Neural progenitor cell (in vitro differentiated cells): ENCODE measurements around the gene SPATA22. TPM values are rescaled to one million over a fixed set of nuclear protein-coding genes. Genes with fewer than 3 reads are reported as not detected.

Experiments
- DNase-seq: peaks from one replicate; pipeline ENCODE4 v3.0.0-alpha.2; 2016; ENCODE audit warnings: low spot score
- H2AFZ ChIP-seq: fragments of 200-600 bp; sonication (generic); replicated peaks from 2 replicates; pipeline ENCODE4 v1.6.1; 2016; ENCODE audit warnings: antibody characterized with exemption
- H3F3A ChIP-seq: fragments of 200-600 bp; sonication (generic); 2 replicates; pipeline ENCODE4 v1.6.1; 2016; ENCODE audit warnings: antibody characterized with exemption, low read depth
- H3K27ac ChIP-seq: fragments of 200-600 bp; sonication (generic); 2 replicates; pipeline ENCODE4 v1.5.1; 2016; ENCODE audit warnings: mild to moderate bottlenecking
- H3K27me3 ChIP-seq: fragments of 200-600 bp; sonication (generic); 2 replicates; pipeline ENCODE4 v1.6.1; 2016; ENCODE audit warnings: mild to moderate bottlenecking, moderate library complexity
- H3K36me3 ChIP-seq: fragments of 200-600 bp; sonication (generic); 2 replicates; pipeline ENCODE4 v1.5.1; 2016
- H3K4me1 ChIP-seq: fragments of 200-600 bp; sonication (generic); 2 replicates; pipeline ENCODE4 v1.6.1; 2016; ENCODE audit warnings: mixed run types
- H3K4me2 ChIP-seq: fragments of 200-600 bp; sonication (generic); 2 replicates; pipeline ENCODE4 v1.6.1; 2016
- H3K4me3 ChIP-seq: fragments of 200-600 bp; sonication (generic); 2 replicates; pipeline ENCODE4 v1.5.1; 2016
- H3K79me2 ChIP-seq: fragments of 200-600 bp; sonication (generic); 2 replicates; pipeline ENCODE4 v1.6.1; 2016; ENCODE audit warnings: low read depth
- H3K9ac ChIP-seq: fragments of 200-600 bp; sonication (generic); 2 replicates; pipeline ENCODE4 v1.6.1; 2016
- H3K9me3 ChIP-seq: fragments of 200-600 bp; sonication (generic); 2 replicates; pipeline ENCODE4 v1.5.1; 2016; ENCODE audit warnings: low read depth
- H4K20me1 ChIP-seq: fragments of 200-600 bp; sonication (generic); 2 replicates; pipeline ENCODE4 v1.6.1; 2016; ENCODE audit warnings: low read depth
- H3K27ac Mint-ChIP-seq: 3 replicates; pipeline ENCODE4 v1.8.0; 2021; ENCODE audit warnings: mixed read lengths
- H3K27me3 Mint-ChIP-seq: 2 replicates; pipeline ENCODE4 v1.8.0; 2022; ENCODE audit warnings: low read depth, mild to moderate bottlenecking, inconsistent platforms, moderate library complexity, mixed read lengths; ENCODE audit not compliant: insufficient read depth
- H3K36me3 Mint-ChIP-seq: 3 replicates; pipeline ENCODE4 v1.8.0; 2021; ENCODE audit warnings: mixed read lengths
- H3K4me1 Mint-ChIP-seq: 3 replicates; pipeline ENCODE4 v1.8.0; 2021; ENCODE audit warnings: mixed read lengths
- H3K4me3 Mint-ChIP-seq: 3 replicates; pipeline ENCODE4 v1.8.0; 2021; ENCODE audit warnings: mild to moderate bottlenecking, moderate library complexity, mixed read lengths
- H3K9me3 Mint-ChIP-seq: 3 replicates; pipeline ENCODE4 v1.8.0; 2020; ENCODE audit warnings: mixed read lengths
- CTCF ChIP-seq: fragments of 200-600 bp; sonication (generic); IDR thresholded peaks from 2 replicates; pipeline ENCODE4 v1.5.1; 2017; ENCODE audit warnings: antibody characterized with exemption, mild to moderate bottlenecking
- EZH2 ChIP-seq: fragments of 200-600 bp; sonication (generic); IDR thresholded peaks from 2 replicates; pipeline ENCODE4 v1.6.1; 2017; ENCODE audit warnings: antibody characterized with exemption, mild to moderate bottlenecking, moderate library complexity
- EZH2phosphoT487 ChIP-seq: fragments of 200-600 bp; sonication (generic); IDR thresholded peaks from 2 replicates; pipeline ENCODE4 v1.6.1; 2017; ENCODE audit warnings: antibody characterized with exemption
- total RNA-seq: library from RNA; depleted of rRNA; stranded (reverse); fragments of >200 nt; gene quantifications from 2 replicates; pipeline ENCODE4 v1.2.3, GENCODE V29; 2015; ENCODE audit warnings: low replicate concordance

The SPATA22 gene
- total RNA-seq, 1 donor from 2014 or later, result not detected

- no peaks in the 10 kb centered on the region for H3K36me3 ChIP-seq
- Mint-ChIP-seq H3K4me3 (no peak overlapping the region), H3K27ac (no peak overlapping the region), H3K36me3 (no peaks in the 10 kb centered on the region), H3K27me3 (no peaks in the 10 kb centered on the region), H3K4me1 (peaks cover 24% of the 10 kb centered on the region), H3K9me3 (no peaks in the 10 kb centered on the region)
- H3K27ac ChIP-seq, result no peak overlapping the region
- H3K9ac ChIP-seq, result no peak overlapping the region
- DNase-seq, result no peak
- H3K4me2 ChIP-seq, result no peak overlapping the region
- no peaks in the 10 kb centered on the region for H3F3A ChIP-seq
- H3K27me3 ChIP-seq, result no peaks in the 10 kb centered on the region
- TF ChIP-seq EZH2, result no peak
- no peak for TF ChIP-seq CTCF
- H3K79me2 ChIP-seq, result no peaks in the 10 kb centered on the region
- no peak overlapping the region for H2AFZ ChIP-seq
- no peaks in the 10 kb centered on the region for H4K20me1 ChIP-seq
- H3K4me3 ChIP-seq, result no peak overlapping the region
- no peaks in the 10 kb centered on the region for H3K9me3 ChIP-seq
- H3K4me1 ChIP-seq, result no peaks in the 10 kb centered on the region
Measured at GRCh38 chr17:3475251-3475685, 3.6 kb upstream of the SPATA22 start.

GRCh38 chr17:3474212-3474611 is 2.6 kb upstream of the SPATA22 start:
- no peaks in the 10 kb centered on the region for H3K79me2 ChIP-seq
- H3K4me3 ChIP-seq, result no peak overlapping the region
- no peak overlapping the region for H3K27ac ChIP-seq
- no peaks in the 10 kb centered on the region for H4K20me1 ChIP-seq
- no peak for DNase-seq
- no peak overlapping the region for H3K27ac Mint-ChIP-seq
- H3K9ac ChIP-seq, result no peak overlapping the region
- no peaks in the 10 kb centered on the region for H3K36me3 ChIP-seq
- TF ChIP-seq EZH2phosphoT487, result no peak
- TF ChIP-seq CTCF, result no peak
- TF ChIP-seq EZH2, result no peak
- H3F3A ChIP-seq, result no peaks in the 10 kb centered on the region
- H3K27me3 Mint-ChIP-seq, result no peaks in the 10 kb centered on the region
- peaks cover 3% of the 10 kb centered on the region for H3K9me3 Mint-ChIP-seq
- H2AFZ ChIP-seq, result no peak overlapping the region
- no peak overlapping the region for H3K4me3 Mint-ChIP-seq
- no peaks in the 10 kb centered on the region for H3K4me1 ChIP-seq
- H3K4me1 Mint-ChIP-seq, result peaks cover 24% of the 10 kb centered on the region
- H3K36me3 Mint-ChIP-seq, result no peaks in the 10 kb centered on the region
- no peaks in the 10 kb centered on the region for H3K27me3 ChIP-seq
- no peaks in the 10 kb centered on the region for H3K9me3 ChIP-seq
- no peak overlapping the region for H3K4me2 ChIP-seq

GRCh38 chr17:3472137-3472536 is 518 bp upstream of the SPATA22 start:
- H3K27ac Mint-ChIP-seq, result no peak overlapping the region
- H3K4me3 Mint-ChIP-seq, result no peak overlapping the region
- Histone ChIP-seq H3K9ac (no peak overlapping the region), H3K4me1 (peaks cover 4% of the 10 kb centered on the region), H3K9me3 (no peaks in the 10 kb centered on the region), H3K36me3 (no peaks in the 10 kb centered on the region), H3K79me2 (no peaks in the 10 kb centered on the region), H3K27me3 (no peaks in the 10 kb centered on the region), H3K4me2 (no peak overlapping the region), H3F3A (no peaks in the 10 kb centered on the region), H3K27ac (no peak overlapping the region), H4K20me1 (no peaks in the 10 kb centered on the region), H2AFZ (no peak overlapping the region), H3K4me3 (no peak overlapping the region)
- H3K4me1 Mint-ChIP-seq, result peaks cover 29% of the 10 kb centered on the region
- H3K9me3 Mint-ChIP-seq, result peaks cover 3% of the 10 kb centered on the region
- TF ChIP-seq EZH2 (no peak), EZH2phosphoT487 (no peak), CTCF (no peak)
- H3K36me3 Mint-ChIP-seq, result no peaks in the 10 kb centered on the region
- DNase-seq, result no peak
- H3K27me3 Mint-ChIP-seq, result no peaks in the 10 kb centered on the region
